22Rv1 (cell line): ENCODE results near the gene SLC39A5.
"Not testable (repeated sequence)": the region's sequence is repeated elsewhere in the genome, so short reads cannot be mapped to it uniquely, and the experiment has no call there.

ENCODE experiments used
- H3K27ac ChIP-seq: fragments of 450-650 bp; 2 replicates; pipeline ENCODE4 v1.5.1; 2017
- ZFX ChIP-seq: fragments of 450-650 bp; IDR thresholded peaks from 2 replicates; pipeline ENCODE4 v1.6.1; 2017; ENCODE audit warnings: antibody characterized with exemption, borderline replicate concordance
- TF ChIP-seq, protein P1 (sequence below): fragments of 450-650 bp; IDR thresholded peaks from 2 replicates; pipeline ENCODE4 v1.5.1; 2017; ENCODE audit warnings: mild to moderate bottlenecking

The SLC39A5 gene

GRCh38 chr12:56190695-56191155 is 39.1 kb upstream of the SLC39A5 start:
- no peak for TF ChIP-seq ZFX
- TF ChIP-seq, protein P1, sequence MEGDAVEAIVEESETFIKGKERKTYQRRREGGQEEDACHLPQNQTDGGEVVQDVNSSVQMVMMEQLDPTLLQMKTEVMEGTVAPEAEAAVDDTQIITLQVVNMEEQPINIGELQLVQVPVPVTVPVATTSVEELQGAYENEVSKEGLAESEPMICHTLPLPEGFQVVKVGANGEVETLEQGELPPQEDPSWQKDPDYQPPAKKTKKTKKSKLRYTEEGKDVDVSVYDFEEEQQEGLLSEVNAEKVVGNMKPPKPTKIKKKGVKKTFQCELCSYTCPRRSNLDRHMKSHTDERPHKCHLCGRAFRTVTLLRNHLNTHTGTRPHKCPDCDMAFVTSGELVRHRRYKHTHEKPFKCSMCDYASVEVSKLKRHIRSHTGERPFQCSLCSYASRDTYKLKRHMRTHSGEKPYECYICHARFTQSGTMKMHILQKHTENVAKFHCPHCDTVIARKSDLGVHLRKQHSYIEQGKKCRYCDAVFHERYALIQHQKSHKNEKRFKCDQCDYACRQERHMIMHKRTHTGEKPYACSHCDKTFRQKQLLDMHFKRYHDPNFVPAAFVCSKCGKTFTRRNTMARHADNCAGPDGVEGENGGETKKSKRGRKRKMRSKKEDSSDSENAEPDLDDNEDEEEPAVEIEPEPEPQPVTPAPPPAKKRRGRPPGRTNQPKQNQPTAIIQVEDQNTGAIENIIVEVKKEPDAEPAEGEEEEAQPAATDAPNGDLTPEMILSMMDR, result no peak
- peak overlapping the region; percentile 96 for H3K27ac ChIP-seq

DNA sequence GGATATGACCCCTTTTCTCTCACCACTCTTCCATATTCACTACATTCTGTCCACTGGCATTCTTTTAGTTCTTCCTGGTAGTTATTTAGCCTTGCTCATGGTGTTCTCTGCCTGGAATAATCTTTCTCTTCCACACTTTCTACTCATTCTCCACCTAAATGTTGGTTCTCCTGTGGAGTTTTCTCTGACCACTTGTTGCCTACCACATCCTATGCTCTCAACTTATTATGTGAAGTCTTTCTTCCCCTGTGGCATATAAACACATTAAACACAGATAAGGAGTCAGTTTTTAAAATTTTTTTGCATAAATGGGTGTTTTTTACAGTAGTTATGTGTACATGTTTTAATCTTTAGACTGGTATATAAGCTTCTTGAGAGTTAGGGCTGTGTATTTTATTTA is 37.3 kb upstream of the SLC39A5 start:
- no peak overlapping the region for H3K27ac ChIP-seq
- TF ChIP-seq, protein P1, result no peak
- TF ChIP-seq ZFX, result no peak

GRCh38 chr12:56193025-56193578 is 36.7 kb upstream of the SLC39A5 start:
- TF ChIP-seq, protein P1, result peak; percentile 95
- no peak for TF ChIP-seq ZFX
- H3K27ac ChIP-seq, result peak overlapping the region; percentile 7; the same call in 1 of the 2 replicates

DNA sequence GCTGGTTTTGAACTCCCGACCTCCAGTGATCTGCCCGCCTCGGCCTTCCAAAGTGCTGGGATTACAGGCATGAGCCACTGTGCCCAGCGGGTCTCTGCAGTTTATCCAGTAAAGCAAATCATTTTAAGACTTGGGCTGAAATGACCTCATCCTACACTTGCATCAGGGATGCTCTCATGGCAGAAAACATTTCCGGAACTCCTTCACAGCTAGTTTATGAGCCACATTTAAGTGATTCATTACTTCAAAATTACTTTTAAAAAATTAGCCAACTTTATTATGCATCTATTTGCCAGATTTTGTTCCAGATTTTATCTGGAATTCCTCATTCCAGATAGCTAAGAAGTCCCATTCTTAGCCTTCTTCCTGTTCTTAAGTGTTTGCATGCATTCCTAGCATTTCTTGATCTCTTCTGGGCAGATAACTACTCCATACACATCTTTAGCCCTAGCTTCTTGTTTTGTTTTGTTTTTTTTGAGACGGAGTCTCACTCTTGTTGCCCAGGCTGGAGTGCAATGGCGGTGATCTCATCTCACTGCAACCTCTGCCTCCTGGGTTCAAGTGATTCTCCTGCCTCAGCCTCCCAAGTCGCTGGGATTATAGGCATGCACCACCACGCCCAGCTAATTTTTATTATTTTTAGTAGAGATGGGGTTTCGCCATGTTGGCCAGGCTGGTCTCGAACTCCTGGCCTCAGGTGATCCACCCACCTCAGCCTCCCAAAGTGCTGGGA is 32.9 kb upstream of the SLC39A5 start:
- H3K27ac ChIP-seq, result not testable (repeated sequence)

GRCh38 chr12:56197921-56198635 is 31.8 kb upstream of the SLC39A5 start:
- no peak for TF ChIP-seq ZFX
- H3K27ac ChIP-seq, result no peak overlapping the region

GRCh38 chr12:56198836-56199235 is 31.0 kb upstream of the SLC39A5 start:
- no peak overlapping the region for H3K27ac ChIP-seq
- TF ChIP-seq, protein P1, result no peak
- TF ChIP-seq ZFX, result no peak

DNA sequence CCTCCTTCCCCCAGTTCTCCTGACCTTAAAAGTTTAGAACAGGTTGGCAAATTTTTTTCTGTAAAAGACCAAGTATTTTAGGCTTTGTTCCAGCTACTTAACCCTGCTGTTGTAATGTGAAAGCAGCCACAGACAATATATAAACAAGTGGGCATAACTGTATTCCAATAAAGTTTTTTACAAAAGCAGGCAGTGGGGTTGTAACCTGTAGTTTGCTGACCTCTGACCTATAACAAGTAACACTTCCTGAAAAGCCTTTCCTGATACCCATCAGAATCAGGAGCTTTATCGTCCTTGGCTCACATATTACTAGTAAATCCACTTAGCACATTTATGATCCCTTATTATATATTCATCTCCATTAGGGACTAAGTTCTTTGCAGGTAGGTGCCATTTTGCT is 27.5 kb upstream of the SLC39A5 start:
- TF ChIP-seq ZFX, result no peak
- TF ChIP-seq, protein P1, result no peak
- H3K27ac ChIP-seq, result peak overlapping the region; percentile 8; the same call in 1 of the 2 replicates

- H3K27ac ChIP-seq, result peak overlapping the region; percentile 8; the same call in 1 of the 2 replicates
- no peak for TF ChIP-seq ZFX
- TF ChIP-seq, protein P1, result no peak
These were observed 27.0 kb upstream of the SLC39A5 start for GRCh38 chr12:56202838-56203237.
